ENCODE measurements around the gene PLS1.
"Not testable (repeated sequence)": the region's sequence is repeated elsewhere in the genome, so short reads cannot be mapped to it uniquely, and the experiment has no call there.

Gene PLS1

DNA sequence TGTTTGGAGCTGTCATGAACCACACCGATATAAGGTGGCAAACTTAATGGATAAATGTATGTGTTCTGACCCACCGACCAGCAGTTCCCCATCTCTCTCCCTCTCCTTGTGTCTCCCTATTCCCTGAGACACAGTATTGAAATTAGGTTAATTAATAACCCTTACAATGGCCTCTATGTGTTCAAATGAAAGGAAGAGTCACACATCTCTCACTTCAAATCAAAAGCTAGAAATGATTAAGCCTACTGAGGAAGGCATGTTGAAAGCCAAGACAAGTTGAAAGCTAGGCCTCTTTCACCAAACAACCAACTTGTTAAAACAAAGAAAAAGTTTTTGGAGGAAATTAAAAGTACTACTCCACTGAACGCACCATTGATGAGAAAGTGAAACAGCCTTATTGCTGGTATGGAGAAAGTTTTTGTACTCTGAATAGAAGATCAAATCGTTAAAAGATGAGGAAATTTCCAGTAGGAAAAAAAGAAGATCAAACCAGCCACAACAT lies 32.6 kb upstream of the PLS1 start:
- Histone ChIP-seq H3K4me3 (replicated peaks; ENCODE audit: low read depth, low read length) (no peak overlapping the region), H3K27me3 (replicated peaks; ENCODE audit: control insufficient read depth, insufficient read depth, low read length) (no peaks in the 10 kb centered on the region), H3K36me3 (ENCODE audit: control insufficient read depth, insufficient read depth, low read length) (peaks cover under 1% of the 10 kb centered on the region)
- TF ChIP-seq, protein P1, sequence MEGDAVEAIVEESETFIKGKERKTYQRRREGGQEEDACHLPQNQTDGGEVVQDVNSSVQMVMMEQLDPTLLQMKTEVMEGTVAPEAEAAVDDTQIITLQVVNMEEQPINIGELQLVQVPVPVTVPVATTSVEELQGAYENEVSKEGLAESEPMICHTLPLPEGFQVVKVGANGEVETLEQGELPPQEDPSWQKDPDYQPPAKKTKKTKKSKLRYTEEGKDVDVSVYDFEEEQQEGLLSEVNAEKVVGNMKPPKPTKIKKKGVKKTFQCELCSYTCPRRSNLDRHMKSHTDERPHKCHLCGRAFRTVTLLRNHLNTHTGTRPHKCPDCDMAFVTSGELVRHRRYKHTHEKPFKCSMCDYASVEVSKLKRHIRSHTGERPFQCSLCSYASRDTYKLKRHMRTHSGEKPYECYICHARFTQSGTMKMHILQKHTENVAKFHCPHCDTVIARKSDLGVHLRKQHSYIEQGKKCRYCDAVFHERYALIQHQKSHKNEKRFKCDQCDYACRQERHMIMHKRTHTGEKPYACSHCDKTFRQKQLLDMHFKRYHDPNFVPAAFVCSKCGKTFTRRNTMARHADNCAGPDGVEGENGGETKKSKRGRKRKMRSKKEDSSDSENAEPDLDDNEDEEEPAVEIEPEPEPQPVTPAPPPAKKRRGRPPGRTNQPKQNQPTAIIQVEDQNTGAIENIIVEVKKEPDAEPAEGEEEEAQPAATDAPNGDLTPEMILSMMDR (IDR thresholded peaks at IDR 0.05; ENCODE audit: insufficient read depth, low read length, poor library complexity, severe bottlenecking), result no peak
- DNase-seq (ENCODE audit: extremely low read depth, insufficient read length), result no peak

DNA sequence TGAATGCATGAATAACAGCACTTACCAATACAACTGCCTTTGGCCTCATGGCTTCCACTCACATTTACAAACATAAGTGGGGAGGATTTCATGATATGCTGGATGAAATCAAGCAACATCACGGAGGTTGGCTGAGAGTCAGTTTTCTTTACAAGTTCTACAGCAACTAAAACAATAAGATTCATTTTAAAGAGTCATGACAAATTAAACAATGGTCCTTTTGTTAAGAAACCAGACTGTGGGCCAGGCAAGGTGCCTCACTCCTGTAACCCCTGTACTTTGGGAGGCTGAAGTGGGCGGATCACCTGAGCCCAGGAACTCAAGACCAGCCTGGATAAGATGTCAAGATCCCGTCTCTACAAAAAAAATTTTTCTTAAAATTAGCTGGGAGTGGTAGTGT lies 30.1 kb upstream of the PLS1 start:
- Histone ChIP-seq H3K36me3 (ENCODE audit: control insufficient read depth, insufficient read depth, low read length) (peaks cover 3% of the 10 kb centered on the region), H3K27me3 (replicated peaks; ENCODE audit: control insufficient read depth, insufficient read depth, low read length) (no peaks in the 10 kb centered on the region), H3K4me3 (replicated peaks; ENCODE audit: low read depth, low read length) (no peak overlapping the region)
- no peak for DNase-seq (ENCODE audit: extremely low read depth, insufficient read length)
- TF ChIP-seq, protein P1 (IDR thresholded peaks at IDR 0.05; ENCODE audit: insufficient read depth, low read length, poor library complexity, severe bottlenecking), result no peak

DNA sequence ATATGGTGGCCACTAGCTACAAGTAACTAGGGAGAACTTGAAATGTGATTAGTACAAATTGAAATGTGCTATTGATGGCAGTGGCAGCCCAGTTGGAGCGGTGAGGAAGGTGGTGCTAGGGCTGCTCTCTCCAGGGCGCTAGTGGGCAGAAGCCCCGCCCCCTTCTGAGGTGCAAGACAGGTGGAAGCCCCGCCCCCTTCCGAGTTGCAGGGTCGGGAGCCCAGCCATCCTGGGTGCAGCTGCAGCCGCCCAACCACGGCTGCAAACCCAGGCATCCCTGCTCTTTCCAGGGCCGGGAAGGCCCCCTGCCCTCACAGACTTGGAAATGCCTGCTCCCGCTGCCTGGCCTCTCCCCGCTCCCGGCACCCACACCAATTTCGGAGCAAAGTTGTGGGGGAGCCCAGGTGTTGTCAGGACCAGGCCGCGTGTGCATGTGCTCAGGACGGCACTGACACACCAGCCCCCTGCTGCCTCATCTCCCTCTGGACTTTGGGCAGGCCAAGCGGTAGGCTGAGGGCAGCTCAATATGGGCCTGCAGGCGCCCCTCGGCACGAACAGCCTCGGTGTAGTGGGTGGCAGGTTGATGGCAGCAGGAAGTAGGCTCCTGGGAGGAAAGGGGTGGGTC lies 27.7 kb upstream of the PLS1 start:
- DNase-seq (ENCODE audit: extremely low read depth, insufficient read length), result peak; percentile 6
- Histone ChIP-seq H3K36me3 (ENCODE audit: control insufficient read depth, insufficient read depth, low read length) (peaks cover 3% of the 10 kb centered on the region), H3K27me3 (replicated peaks; ENCODE audit: control insufficient read depth, insufficient read depth, low read length) (no peaks in the 10 kb centered on the region), H3K4me3 (replicated peaks; ENCODE audit: low read depth, low read length) (no peak overlapping the region)
- TF ChIP-seq, protein P1 (IDR thresholded peaks at IDR 0.05; ENCODE audit: insufficient read depth, low read length, poor library complexity, severe bottlenecking), result no peak

DNA sequence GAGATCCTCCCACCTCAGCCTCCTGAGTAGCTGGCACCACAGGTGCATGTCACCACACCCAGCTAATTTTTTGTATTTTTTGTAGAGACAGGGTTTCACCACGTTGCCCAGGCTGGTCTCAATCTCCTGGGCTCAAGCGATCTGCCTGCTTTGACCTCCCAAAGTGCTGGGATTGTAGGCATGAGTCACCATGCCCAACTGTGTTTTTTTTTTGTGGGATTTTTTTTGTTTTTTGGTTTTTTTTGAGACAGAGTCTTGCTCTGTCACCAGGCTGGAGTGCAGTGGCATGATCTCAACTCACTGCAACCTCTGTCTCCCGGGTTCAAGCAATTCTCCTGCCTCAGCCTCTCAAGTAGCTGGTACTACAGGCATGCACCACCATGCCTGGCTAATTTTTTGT lies 26.8 kb upstream of the PLS1 start:
- not testable (repeated sequence) for H3K36me3 ChIP-seq (ENCODE audit: control insufficient read depth, insufficient read depth, low read length); H3K4me3 ChIP-seq (replicated peaks; ENCODE audit: low read depth, low read length); DNase-seq (ENCODE audit: extremely low read depth, insufficient read length); H3K27me3 ChIP-seq (replicated peaks; ENCODE audit: control insufficient read depth, insufficient read depth, low read length)

GRCh38 chr3:142574223-142574622 lies 22.0 kb upstream of the PLS1 start:
- not testable (repeated sequence) for H3K27me3 ChIP-seq (replicated peaks; ENCODE audit: control insufficient read depth, insufficient read depth, low read length); DNase-seq (ENCODE audit: extremely low read depth, insufficient read length); H3K36me3 ChIP-seq (ENCODE audit: control insufficient read depth, insufficient read depth, low read length); H3K4me3 ChIP-seq (replicated peaks; ENCODE audit: low read depth, low read length)

GRCh38 chr3:142574665-142575064 lies 21.5 kb upstream of the PLS1 start:
- Histone ChIP-seq H3K4me3 (replicated peaks; ENCODE audit: low read depth, low read length) (no peak overlapping the region), H3K36me3 (ENCODE audit: control insufficient read depth, insufficient read depth, low read length) (peaks cover 1% of the 10 kb centered on the region; the same call in 1 of the 2 replicates), H3K27me3 (replicated peaks; ENCODE audit: control insufficient read depth, insufficient read depth, low read length) (no peaks in the 10 kb centered on the region)
- no peak for DNase-seq (ENCODE audit: extremely low read depth, insufficient read length)
- TF ChIP-seq, protein P1 (IDR thresholded peaks at IDR 0.05; ENCODE audit: insufficient read depth, low read length, poor library complexity, severe bottlenecking), result no peak

GRCh38 chr3:142576792-142577191 lies 19.4 kb upstream of the PLS1 start:
- TF ChIP-seq, protein P1 (IDR thresholded peaks at IDR 0.05; ENCODE audit: insufficient read depth, low read length, poor library complexity, severe bottlenecking), result no peak
- no peaks in the 10 kb centered on the region for H3K36me3 ChIP-seq (ENCODE audit: control insufficient read depth, insufficient read depth, low read length)

More at GRCh38 chr3:142576792-142577191, 19.4 kb upstream of the PLS1 start:
- peak overlapping the region; percentile 87; the same call in 1 of the 2 replicates for H3K4me3 ChIP-seq (replicated peaks; ENCODE audit: low read depth, low read length)
- no peak for DNase-seq (ENCODE audit: extremely low read depth, insufficient read length)
- H3K27me3 ChIP-seq (replicated peaks; ENCODE audit: control insufficient read depth, insufficient read depth, low read length), result no peaks in the 10 kb centered on the region
